Measurements from ENCODE around the gene ITIH1.

The ITIH1 gene

DNA sequence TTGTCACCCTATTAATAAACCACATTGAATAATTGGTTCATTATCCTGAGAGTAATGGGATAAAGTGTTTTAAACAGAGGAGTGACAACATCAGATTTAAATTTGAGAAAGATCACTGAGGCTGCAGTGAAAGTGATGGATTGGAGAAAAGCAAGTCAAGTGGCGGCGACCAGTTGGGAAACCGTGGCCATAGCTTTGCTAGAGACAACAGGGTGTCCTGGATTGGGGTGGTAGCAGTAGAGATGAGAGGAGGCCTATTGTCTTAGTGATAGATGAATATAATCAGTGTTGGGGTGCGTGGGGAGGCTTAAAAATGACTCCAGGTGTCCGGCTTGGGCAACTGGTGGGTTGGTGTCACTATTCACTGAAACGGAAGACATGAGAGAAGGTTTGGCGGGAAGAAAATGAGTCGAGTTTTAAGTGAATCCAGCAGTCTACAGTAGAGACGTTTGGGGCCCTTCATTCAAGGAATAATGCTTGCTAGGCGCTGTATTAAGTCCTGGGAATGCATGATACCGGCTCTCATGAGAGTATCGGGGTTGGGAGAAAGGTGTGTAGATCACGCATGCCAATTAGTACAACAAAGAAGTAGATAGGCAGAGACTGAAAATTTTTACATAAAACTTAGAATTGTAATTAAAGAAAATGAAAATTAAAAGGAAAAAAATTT is 7.5 kb upstream of the ITIH1 start:
- DNase-seq (ENCODE audit: low read depth), result no peak
- TF ChIP-seq, protein P1, sequence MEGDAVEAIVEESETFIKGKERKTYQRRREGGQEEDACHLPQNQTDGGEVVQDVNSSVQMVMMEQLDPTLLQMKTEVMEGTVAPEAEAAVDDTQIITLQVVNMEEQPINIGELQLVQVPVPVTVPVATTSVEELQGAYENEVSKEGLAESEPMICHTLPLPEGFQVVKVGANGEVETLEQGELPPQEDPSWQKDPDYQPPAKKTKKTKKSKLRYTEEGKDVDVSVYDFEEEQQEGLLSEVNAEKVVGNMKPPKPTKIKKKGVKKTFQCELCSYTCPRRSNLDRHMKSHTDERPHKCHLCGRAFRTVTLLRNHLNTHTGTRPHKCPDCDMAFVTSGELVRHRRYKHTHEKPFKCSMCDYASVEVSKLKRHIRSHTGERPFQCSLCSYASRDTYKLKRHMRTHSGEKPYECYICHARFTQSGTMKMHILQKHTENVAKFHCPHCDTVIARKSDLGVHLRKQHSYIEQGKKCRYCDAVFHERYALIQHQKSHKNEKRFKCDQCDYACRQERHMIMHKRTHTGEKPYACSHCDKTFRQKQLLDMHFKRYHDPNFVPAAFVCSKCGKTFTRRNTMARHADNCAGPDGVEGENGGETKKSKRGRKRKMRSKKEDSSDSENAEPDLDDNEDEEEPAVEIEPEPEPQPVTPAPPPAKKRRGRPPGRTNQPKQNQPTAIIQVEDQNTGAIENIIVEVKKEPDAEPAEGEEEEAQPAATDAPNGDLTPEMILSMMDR (IDR thresholded peaks at IDR 0.05; ENCODE audit: insufficient read depth, low read depth, low read length, missing control alignments), result no peak
- H3K4me3 ChIP-seq (ENCODE audit: low read depth, low read length), result peak overlapping the region; percentile 72

DNA sequence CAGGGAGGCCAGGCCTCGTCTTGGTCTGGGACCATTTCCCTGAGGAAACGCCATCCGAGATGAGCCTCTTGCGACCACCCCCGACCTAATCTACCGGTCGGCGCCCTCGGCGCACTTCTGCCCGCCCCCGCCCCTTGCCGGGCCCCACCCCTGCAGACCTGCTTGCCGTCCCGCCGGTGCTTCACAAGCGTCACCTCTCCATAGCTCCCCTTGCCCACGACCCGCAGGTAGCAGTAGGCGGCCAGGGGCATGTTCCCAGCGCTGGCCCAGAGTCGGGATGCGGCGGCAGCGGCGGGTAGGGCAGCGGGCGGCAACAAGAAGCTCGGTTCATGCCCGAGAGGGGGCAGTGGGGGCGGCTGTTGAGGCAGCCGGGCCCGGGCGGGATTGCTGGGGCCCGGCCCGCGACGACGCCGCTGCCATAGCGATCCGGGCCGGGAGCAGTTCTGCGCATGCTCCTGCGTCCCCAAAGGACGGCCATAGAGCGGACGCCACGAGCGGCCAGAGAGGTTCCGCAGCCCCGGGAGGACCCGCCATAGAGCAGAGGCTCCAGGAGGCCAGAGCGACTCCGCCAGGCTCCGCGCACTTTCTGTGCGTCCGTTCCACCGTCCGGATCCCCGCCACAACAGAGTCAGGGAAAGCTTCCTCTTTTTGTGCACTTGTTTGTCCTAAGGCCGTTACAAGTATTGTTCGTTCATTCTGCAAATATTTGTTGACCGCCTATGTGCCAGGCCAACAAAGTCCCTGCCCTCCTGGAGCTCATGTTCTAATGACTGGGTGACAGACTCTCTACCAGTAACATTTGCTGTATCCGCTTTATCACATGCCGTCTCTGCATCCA is 6.7 kb upstream of the ITIH1 start, which contains the start of gene NEK4:
TSS of gene NEK4 (minus strand) at position 445 of the 838 bp plus-strand sequence. CDS start at position 251, 194 bp downstream.
- TF ChIP-seq, protein P1 (IDR thresholded peaks at IDR 0.05; ENCODE audit: insufficient read depth, low read depth, low read length, missing control alignments), result no peak
- peak; percentile 96 for DNase-seq (ENCODE audit: low read depth)
- H3K4me3 ChIP-seq (ENCODE audit: low read depth, low read length), result peak within 1 kb of the TSS; percentile 72

DNA sequence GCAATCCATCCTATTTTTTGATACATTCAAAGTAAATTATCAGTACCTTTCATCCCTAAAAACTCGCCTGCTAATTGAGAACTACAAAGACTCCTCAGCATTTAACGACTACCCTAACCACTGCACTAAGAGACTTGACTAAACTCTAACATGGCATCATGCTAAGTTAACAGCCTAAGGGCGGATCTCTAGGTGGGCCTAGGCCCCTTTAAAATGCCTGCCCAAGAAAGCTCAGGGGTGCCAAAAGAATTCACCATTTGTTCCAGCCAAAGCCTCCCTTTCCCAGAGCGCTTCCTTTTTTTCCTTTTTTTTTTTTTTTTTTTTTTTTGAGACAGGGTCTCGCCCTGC is 6.1 kb upstream of the ITIH1 start:
- peak overlapping the region; percentile 72 for H3K4me3 ChIP-seq (ENCODE audit: low read depth, low read length)
- TF ChIP-seq, protein P1 (IDR thresholded peaks at IDR 0.05; ENCODE audit: insufficient read depth, low read depth, low read length, missing control alignments), result no peak
- no peak for DNase-seq (ENCODE audit: low read depth)

DNA sequence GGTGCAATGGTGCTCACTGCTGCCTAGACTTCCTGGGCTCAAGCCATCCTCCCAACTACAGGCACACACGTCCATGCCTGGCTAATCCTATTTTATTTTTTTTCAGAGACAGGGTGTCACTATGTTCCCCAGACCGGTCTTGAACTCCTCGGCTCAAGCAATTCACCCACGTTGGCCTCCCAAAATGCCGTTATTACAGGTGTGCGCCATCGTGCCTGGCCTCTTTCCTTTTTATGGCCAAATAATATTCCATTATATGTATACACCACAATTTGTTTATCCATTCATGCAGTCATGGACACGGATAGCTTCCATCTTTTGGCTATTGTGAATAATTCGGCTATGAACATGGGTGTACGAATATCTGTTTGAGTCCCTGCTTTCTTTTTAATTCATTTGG is 5.7 kb upstream of the ITIH1 start:
- TF ChIP-seq, protein P1 (IDR thresholded peaks at IDR 0.05; ENCODE audit: insufficient read depth, low read depth, low read length, missing control alignments), result no peak
- peak overlapping the region; percentile 72 for H3K4me3 ChIP-seq (ENCODE audit: low read depth, low read length)
- DNase-seq (ENCODE audit: low read depth), result no peak

DNA sequence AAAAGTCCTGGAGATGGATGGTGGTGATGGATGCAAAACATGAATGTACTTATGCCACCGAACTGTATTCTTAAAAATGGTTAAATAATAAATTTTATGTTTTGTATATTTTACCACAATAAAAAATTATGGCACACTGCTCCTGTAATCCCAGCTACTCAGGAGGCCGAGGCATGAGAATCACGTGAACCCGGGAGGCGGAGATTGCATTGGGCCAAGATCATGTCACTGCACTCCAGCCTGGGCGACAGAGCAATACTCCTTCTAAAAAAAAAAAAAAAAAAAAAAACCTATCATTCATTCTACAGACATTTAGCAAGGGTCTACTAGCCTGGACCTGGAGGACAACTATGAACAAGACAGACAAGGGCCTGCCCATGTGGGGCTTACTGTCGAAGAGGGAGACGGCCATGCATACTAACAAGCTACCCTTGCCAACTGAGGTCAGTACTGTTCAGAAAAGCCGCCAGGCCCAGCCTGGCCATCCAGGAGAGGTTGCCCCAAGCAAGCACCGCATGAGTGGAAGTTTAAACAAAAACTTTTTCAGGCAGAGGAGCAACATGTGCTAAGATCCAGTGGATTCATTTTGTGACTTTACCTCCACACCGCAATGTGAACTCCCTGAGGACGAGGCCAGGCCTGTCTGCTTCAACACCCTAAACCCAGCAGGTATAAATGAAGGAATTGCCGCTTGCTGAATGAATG is 3.9 kb upstream of the ITIH1 start:
- DNase-seq (ENCODE audit: low read depth), result no peak
- TF ChIP-seq, protein P1 (IDR thresholded peaks at IDR 0.05; ENCODE audit: insufficient read depth, low read depth, low read length, missing control alignments), result no peak
- no peak overlapping the region for H3K4me3 ChIP-seq (ENCODE audit: low read depth, low read length)

DNA sequence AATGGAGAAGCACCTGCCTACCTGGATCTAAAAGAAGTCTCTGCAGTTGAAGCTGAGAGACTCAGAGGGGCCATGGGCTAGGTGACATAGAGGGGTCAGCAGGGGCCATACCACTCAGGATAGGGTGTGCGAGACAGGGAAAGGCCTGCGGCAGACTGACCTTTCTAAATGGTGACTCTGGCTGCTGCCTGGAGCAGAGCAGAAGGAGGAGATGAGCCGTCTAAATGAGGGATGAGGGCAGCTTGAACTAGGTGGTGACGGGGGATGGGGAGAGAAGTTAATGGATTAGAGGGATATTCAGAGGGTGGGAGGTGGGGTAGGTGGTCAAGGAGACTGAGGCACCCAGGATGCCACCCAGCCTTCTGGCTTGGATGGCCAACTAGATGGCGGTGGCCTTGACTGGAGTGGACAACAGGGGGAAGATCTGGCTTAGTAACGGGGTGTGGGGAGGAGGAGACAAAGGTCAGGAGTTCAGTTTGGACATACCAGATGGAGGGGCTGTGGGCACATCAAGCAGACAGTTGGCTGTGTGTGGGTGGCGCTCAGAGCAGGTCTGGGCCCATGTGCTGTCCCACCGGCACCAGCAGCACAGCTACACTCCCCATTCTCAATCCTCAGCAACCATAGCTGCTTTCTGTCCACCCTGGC is 3.2 kb upstream of the ITIH1 start:
- no peak for DNase-seq (ENCODE audit: low read depth)
- no peak overlapping the region for H3K4me3 ChIP-seq (ENCODE audit: low read depth, low read length)
- TF ChIP-seq, protein P1 (IDR thresholded peaks at IDR 0.05; ENCODE audit: insufficient read depth, low read depth, low read length, missing control alignments), result no peak
